Central memory CD8-positive, alpha-beta T cell (primary cell): ENCODE measurements around the gene PLTP.
A peak's percentile ranks its signal among the peaks of the same experiment; 100 is the strongest.

Experiments
- ATAC-seq: fragments of 150-1000 bp; cut with Tn5 transposase; replicated peaks from 2 replicates; pipeline ENCODE4 v1.10.0; 2022; ENCODE audit warnings: mild to moderate bottlenecking, moderate FRiP score, moderate number of reproducible peaks; ENCODE audit not compliant: poor library complexity, severe bottlenecking; ENCODE audit errors: extremely low read depth
- DNase-seq, 2 donors: peaks; one replicate each; pipeline ENCODE4 v3.0.0; 2021; ENCODE audit warnings: low spot score in 2 of 2
- H3K27ac Mint-ChIP-seq: one replicate; pipeline ENCODE4 v1.8.0; 2022; ENCODE audit warnings: low read depth, mild to moderate bottlenecking, moderate library complexity, mixed read lengths
- H3K27me3 Mint-ChIP-seq: one replicate; pipeline ENCODE4 v1.8.0; 2022; ENCODE audit warnings: mixed read lengths
- H3K36me3 Mint-ChIP-seq: one replicate; pipeline ENCODE4 v1.8.0; 2022; ENCODE audit warnings: mild to moderate bottlenecking, moderate library complexity, mixed read lengths; ENCODE audit not compliant: insufficient read depth
- H3K4me1 Mint-ChIP-seq: one replicate; pipeline ENCODE4 v1.8.0; 2022; ENCODE audit warnings: mixed read lengths
- H3K4me3 Mint-ChIP-seq: one replicate; pipeline ENCODE4 v1.8.0; 2022; ENCODE audit warnings: mild to moderate bottlenecking, moderate library complexity, mixed read lengths
- H3K9me3 Mint-ChIP-seq: one replicate; pipeline ENCODE4 v1.8.0; 2022; ENCODE audit warnings: mixed read lengths

The PLTP gene

GRCh38 chr20:45848969-45849582 lies 62.9 kb downstream of the PLTP start:
- ATAC-seq = no peak

More at GRCh38 chr20:45848969-45849582, 62.9 kb downstream of the PLTP start:
- no peak for DNase-seq
- Mint-ChIP-seq H3K27ac (peak overlapping the region; percentile 29), H3K4me1 (peaks cover 13% of the 10 kb centered on the region), H3K9me3 (no peaks in the 10 kb centered on the region), H3K36me3 (peaks cover 38% of the 10 kb centered on the region), H3K4me3 (no peak overlapping the region), H3K27me3 (no peaks in the 10 kb centered on the region)
